Memory B cell (primary cell): ENCODE results near the gene PLPP1.
"Not testable (repeated sequence)": the region's sequence is repeated elsewhere in the genome, so short reads cannot be mapped to it uniquely, and the experiment has no call there.

Experiments
- ATAC-seq: fragments of 150-1000 bp; cut with Tn5 transposase; 2 replicates; pipeline ENCODE4 v1.10.0; 2021; ENCODE audit warnings: low read depth, mild to moderate bottlenecking, moderate library complexity
- DNase-seq, 2 donors: peaks; one replicate each; pipeline ENCODE4 v3.0.0; 2022; ENCODE audit warnings: low spot score in 2 of 2
- H3K27ac Mint-ChIP-seq: one replicate; pipeline ENCODE4 v1.8.0; 2022; ENCODE audit warnings: mild to moderate bottlenecking, moderate library complexity, mixed read lengths
- H3K27me3 Mint-ChIP-seq: one replicate; pipeline ENCODE4 v1.8.0; 2022; ENCODE audit warnings: mixed read lengths
- H3K36me3 Mint-ChIP-seq: one replicate; pipeline ENCODE4 v1.8.0; 2022; ENCODE audit warnings: mild to moderate bottlenecking, mixed read lengths
- H3K4me1 Mint-ChIP-seq: one replicate; pipeline ENCODE4 v1.8.0; 2022; ENCODE audit warnings: mixed read lengths
- H3K4me3 Mint-ChIP-seq: one replicate; pipeline ENCODE4 v1.8.0; 2022; ENCODE audit warnings: mild to moderate bottlenecking, moderate library complexity, mixed read lengths
- H3K9me3 Mint-ChIP-seq: one replicate; pipeline ENCODE4 v1.8.0; 2022; ENCODE audit warnings: mixed read lengths

Gene PLPP1

GRCh38 chr5:55564721-55565120 is 30.0 kb upstream of the PLPP1 start:
- no peaks in the 10 kb centered on the region for H3K27me3 Mint-ChIP-seq
- ATAC-seq (no peak), DNase-seq (no peak)
- H3K9me3 Mint-ChIP-seq = no peaks in the 10 kb centered on the region
- no peak overlapping the region for H3K4me3 Mint-ChIP-seq
- H3K36me3 Mint-ChIP-seq = no peaks in the 10 kb centered on the region
- H3K27ac Mint-ChIP-seq = no peak overlapping the region
- H3K4me1 Mint-ChIP-seq = no peaks in the 10 kb centered on the region

GRCh38 chr5:55558484-55558883 is 23.7 kb upstream of the PLPP1 start:
- DNase-seq = no peak
- H3K9me3 Mint-ChIP-seq = no peaks in the 10 kb centered on the region
- no peak overlapping the region for H3K27ac Mint-ChIP-seq
- no peak overlapping the region for H3K4me3 Mint-ChIP-seq
- H3K27me3 Mint-ChIP-seq = no peaks in the 10 kb centered on the region
- no peaks in the 10 kb centered on the region for H3K4me1 Mint-ChIP-seq
- ATAC-seq = no peak
- H3K36me3 Mint-ChIP-seq = peaks cover 2% of the 10 kb centered on the region

GRCh38 chr5:55557123-55557522 is 22.4 kb upstream of the PLPP1 start:
- Mint-ChIP-seq H3K9me3 (no peaks in the 10 kb centered on the region), H3K36me3 (peaks cover 2% of the 10 kb centered on the region), H3K4me1 (no peaks in the 10 kb centered on the region), H3K27me3 (peaks cover 2% of the 10 kb centered on the region), H3K27ac (no peak overlapping the region), H3K4me3 (no peak overlapping the region)
- ATAC-seq = no peak
- no peak for DNase-seq

- ATAC-seq = no peak
These were observed 19.9 kb upstream of the PLPP1 start for GRCh38 chr5:55554585-55555202.

GRCh38 chr5:55551904-55552303 is 17.1 kb upstream of the PLPP1 start:
- DNase-seq = no peak
- H3K4me1 Mint-ChIP-seq = no peaks in the 10 kb centered on the region
- no peak overlapping the region for H3K4me3 Mint-ChIP-seq
- no peak for ATAC-seq
- H3K36me3 Mint-ChIP-seq = peaks cover 2% of the 10 kb centered on the region
- no peaks in the 10 kb centered on the region for H3K9me3 Mint-ChIP-seq
- H3K27me3 Mint-ChIP-seq = peaks cover 5% of the 10 kb centered on the region
- no peak overlapping the region for H3K27ac Mint-ChIP-seq

More at GRCh38 chr5:55554585-55555202, 19.9 kb upstream of the PLPP1 start:
- Mint-ChIP-seq H3K4me1 (no peaks in the 10 kb centered on the region), H3K9me3 (no peaks in the 10 kb centered on the region), H3K27ac (no peak overlapping the region), H3K4me3 (no peak overlapping the region), H3K36me3 (peaks cover 2% of the 10 kb centered on the region), H3K27me3 (peaks cover 2% of the 10 kb centered on the region)
- DNase-seq = no peak

GRCh38 chr5:55551358-55551757 is 16.6 kb upstream of the PLPP1 start:
- Mint-ChIP-seq H3K27me3 (peaks cover 5% of the 10 kb centered on the region), H3K9me3 (no peaks in the 10 kb centered on the region), H3K4me1 (no peaks in the 10 kb centered on the region), H3K36me3 (peaks cover 2% of the 10 kb centered on the region), H3K27ac (no peak overlapping the region), H3K4me3 (no peak overlapping the region)
- ATAC-seq (no peak), DNase-seq (no peak)

- DNase-seq (no peak), ATAC-seq (no peak)
- no peak overlapping the region for H3K27ac Mint-ChIP-seq
- H3K4me1 Mint-ChIP-seq = no peaks in the 10 kb centered on the region
- H3K4me3 Mint-ChIP-seq = no peak overlapping the region
- peaks cover 4% of the 10 kb centered on the region for H3K27me3 Mint-ChIP-seq
- no peaks in the 10 kb centered on the region for H3K36me3 Mint-ChIP-seq
- H3K9me3 Mint-ChIP-seq = no peaks in the 10 kb centered on the region
These were observed 13.0 kb upstream of the PLPP1 start for GRCh38 chr5:55547781-55548180.

GRCh38 chr5:55546947-55547346 is 12.2 kb upstream of the PLPP1 start:
- H3K27ac Mint-ChIP-seq = no peak overlapping the region
- H3K4me3 Mint-ChIP-seq = no peak overlapping the region
- DNase-seq (no peak), ATAC-seq (peak; percentile 64)
- peaks cover 4% of the 10 kb centered on the region for H3K27me3 Mint-ChIP-seq
- no peaks in the 10 kb centered on the region for H3K36me3 Mint-ChIP-seq
- H3K4me1 Mint-ChIP-seq = no peaks in the 10 kb centered on the region
- H3K9me3 Mint-ChIP-seq = no peaks in the 10 kb centered on the region

GRCh38 chr5:55544341-55544740 is 9.6 kb upstream of the PLPP1 start:
- DNase-seq (no peak), ATAC-seq (no peak)
- H3K9me3 Mint-ChIP-seq = no peaks in the 10 kb centered on the region
- no peak overlapping the region for H3K4me3 Mint-ChIP-seq
- H3K27ac Mint-ChIP-seq = no peak overlapping the region
- peaks cover 12% of the 10 kb centered on the region for H3K4me1 Mint-ChIP-seq
- H3K36me3 Mint-ChIP-seq = no peaks in the 10 kb centered on the region
- H3K27me3 Mint-ChIP-seq = peaks cover 4% of the 10 kb centered on the region

GRCh38 chr5:55541056-55541635 is 6.4 kb upstream of the PLPP1 start:
- Mint-ChIP-seq H3K9me3 (no peaks in the 10 kb centered on the region), H3K27ac (no peak overlapping the region), H3K36me3 (no peaks in the 10 kb centered on the region), H3K27me3 (no peaks in the 10 kb centered on the region), H3K4me3 (no peak overlapping the region), H3K4me1 (peaks cover 17% of the 10 kb centered on the region)
- ATAC-seq (no peak), DNase-seq (no peak)

- ATAC-seq (peak; percentile 57), DNase-seq (no peak)
- H3K4me3 Mint-ChIP-seq = no peak overlapping the region
- H3K4me1 Mint-ChIP-seq = peaks cover 18% of the 10 kb centered on the region
- no peaks in the 10 kb centered on the region for H3K27me3 Mint-ChIP-seq
- H3K27ac Mint-ChIP-seq = peak overlapping the region; percentile 22
- no peaks in the 10 kb centered on the region for H3K36me3 Mint-ChIP-seq
- no peaks in the 10 kb centered on the region for H3K9me3 Mint-ChIP-seq
These were observed 5.8 kb upstream of the PLPP1 start for GRCh38 chr5:55540525-55540924.

GRCh38 chr5:55540024-55540423 is 5.3 kb upstream of the PLPP1 start:
- Mint-ChIP-seq H3K36me3 (no peaks in the 10 kb centered on the region), H3K4me3 (no peak overlapping the region), H3K9me3 (no peaks in the 10 kb centered on the region), H3K4me1 (peaks cover 22% of the 10 kb centered on the region), H3K27me3 (no peaks in the 10 kb centered on the region), H3K27ac (peak overlapping the region; percentile 22)
- ATAC-seq = peak; percentile 42
- no peak for DNase-seq

GRCh38 chr5:55538661-55539060 is 3.9 kb upstream of the PLPP1 start:
- Mint-ChIP-seq H3K9me3 (no peaks in the 10 kb centered on the region), H3K4me3 (peak overlapping the region; percentile 71), H3K36me3 (no peaks in the 10 kb centered on the region), H3K4me1 (peaks cover 26% of the 10 kb centered on the region), H3K27ac (peak overlapping the region; percentile 32), H3K27me3 (no peaks in the 10 kb centered on the region)
- ATAC-seq (no peak), DNase-seq (no peak)

- H3K4me1 Mint-ChIP-seq = peaks cover 29% of the 10 kb centered on the region
- not testable (repeated sequence) for H3K4me3 Mint-ChIP-seq, H3K36me3 Mint-ChIP-seq, H3K9me3 Mint-ChIP-seq, ATAC-seq, H3K27ac Mint-ChIP-seq, DNase-seq, H3K27me3 Mint-ChIP-seq
These were observed 2.6 kb upstream of the PLPP1 start for GRCh38 chr5:55537315-55537714.
